Measurements from ENCODE around the gene PPP1R3A. TPM values are rescaled to one million over a fixed set of nuclear protein-coding genes. Genes with fewer than 3 reads are reported as not detected.

PPP1R3A gene
- total and polyA plus RNA-seq, 2 of the 8 experiments (the other 6 are each of a cell fraction or from before 2014, with no cell fraction given), result not detected

- H3K79me2 ChIP-seq (ENCODE audit: control insufficient read depth in 1 of 2, insufficient read depth in 2 of 2, low read length in 2 of 2), result no peaks in the 10 kb centered on the region
- no peak overlapping the region for H4K8ac ChIP-seq (ENCODE audit: extremely low read depth, insufficient read depth, low read length)
- ChIA-PET POLR2A (ENCODE audit: partially characterized antibody) (no interaction called here), CTCF (ENCODE audit: partially characterized antibody) (no interaction called here)
- H2AK5ac ChIP-seq (ENCODE audit: low read depth, low read length), result no peak overlapping the region
- no peak overlapping the region for H2BK5ac ChIP-seq (ENCODE audit: low read depth, low read length)
- H3K79me1 ChIP-seq (ENCODE audit: low read depth, low read length), result no peaks in the 10 kb centered on the region
- H3K23ac ChIP-seq (ENCODE audit: insufficient read length), result no peak overlapping the region
- no peak overlapping the region for H4K91ac ChIP-seq (replicated peaks; ENCODE audit: insufficient read length, low read length)
- no peaks in the 10 kb centered on the region for H3K9me3 ChIP-seq (ENCODE audit: insufficient read depth in 2 of 2, low read depth in 1 of 2, low read length in 1 of 2)
- no peak overlapping the region for H3K56ac ChIP-seq (replicated peaks; ENCODE audit: insufficient read length, low read depth, low read length)
- no peaks in the 10 kb centered on the region for H3K23me2 ChIP-seq (ENCODE audit: low read depth, low read length)
- no peaks in the 10 kb centered on the region for H3K4me1 ChIP-seq (replicated peaks in 1 of 4; ENCODE audit: control insufficient read depth in 3 of 4, insufficient read depth in 4 of 4, low read length in 3 of 4)
- H3K9ac ChIP-seq (replicated peaks in 1 of 4; ENCODE audit: extremely low read depth in 1 of 4, low read depth in 3 of 4, low read length in 3 of 4), result no peak overlapping the region
- no peak overlapping the region for H3K14ac ChIP-seq (ENCODE audit: insufficient read length)
- no peak for TF ChIP-seq ASH2L (IDR thresholded peaks at IDR 0.05; ENCODE audit: low read length)
- no peak for TF ChIP-seq EP300 (IDR thresholded peaks at IDR 0.05; ENCODE audit: borderline replicate concordance in 1 of 2, low read depth in 2 of 2, low read length in 2 of 2)
- TF ChIP-seq BACH1 (IDR thresholded peaks at IDR 0.05; ENCODE audit: low read length), result no peak
- TF ChIP-seq YY1 (IDR thresholded peaks at IDR 0.05; ENCODE audit: low read depth, low read length), result no peak
- TF ChIP-seq CEBPB (IDR thresholded peaks at IDR 0.05; ENCODE audit: low read depth, low read length), result no peak
- TF ChIP-seq JUND (IDR thresholded peaks at IDR 0.05; ENCODE audit: low read length), result no peak
- no peak overlapping the region for H2BK20ac ChIP-seq (ENCODE audit: low read length)
- no peaks in the 10 kb centered on the region for H3K36me3 ChIP-seq (ENCODE audit: control insufficient read depth in 2 of 4, insufficient read depth in 4 of 4, low read length in 3 of 4)
- no peak overlapping the region for H2AFZ ChIP-seq (ENCODE audit: low read length)
- H4K20me1 ChIP-seq (replicated peaks in 1 of 2; ENCODE audit: control insufficient read depth in 1 of 2, insufficient read depth in 2 of 2, low read length in 2 of 2), result no peaks in the 10 kb centered on the region
- no peak overlapping the region for H3K4me2 ChIP-seq (ENCODE audit: insufficient read depth in 1 of 2, low read depth in 2 of 2, low read length in 2 of 2)
- no peak overlapping the region for H3K4me3 ChIP-seq (ENCODE audit: extremely low read depth in 1 of 4, insufficient read depth in 2 of 4, low read depth in 3 of 4, low read length in 4 of 4)
- no peak overlapping the region for H2BK15ac ChIP-seq (ENCODE audit: low read length)
- no peak overlapping the region for H3K18ac ChIP-seq (ENCODE audit: extremely low read depth, low read length)
- FAIRE-seq, result no peak
- no peak overlapping the region for H3K4ac ChIP-seq (replicated peaks; ENCODE audit: insufficient read length, low read depth, low read length)
- WGBS, 2 experiments (ENCODE audit: extremely low coverage in 1 of 2, insufficient coverage in 1 of 2, insufficient read length in 1 of 2, insufficient replicate concordance in 2 of 2, low coverage in 1 of 2, low lambda C conversion rate in 2 of 2, missing lambda C conversion rate in 1 of 2), result 79% methylated on average over 2 of the region's 2 CpGs; no CpG with 5 or more reads in 1 of the 2 experiments
- no peak overlapping the region for H2BK12ac ChIP-seq (ENCODE audit: low read depth, low read length)
- no peak for DNase-seq (ENCODE audit: low read depth in 1 of 2, low spot score in 2 of 2)
- no peak overlapping the region for H3K27ac ChIP-seq (ENCODE audit: low read depth, low read length)
- H3K27me3 ChIP-seq (replicated peaks in 1 of 4; ENCODE audit: control insufficient read depth in 3 of 4, extremely low read depth in 1 of 4, insufficient read depth in 3 of 4, low read length in 3 of 4), result no peaks in the 10 kb centered on the region
- H4K5ac ChIP-seq (ENCODE audit: insufficient read length, low read depth, low read length), result no peak overlapping the region
- no peak overlapping the region for H2BK120ac ChIP-seq (replicated peaks; ENCODE audit: low read depth, low read length)
These were observed 2.9 kb downstream of the PPP1R3A start for GRCh38 chr7:113915956-113916355.
